WTC11 (cell line): ENCODE data around the gene PHKB. TPM values are rescaled to one million over a fixed set of nuclear protein-coding genes. Genes with fewer than 3 reads are reported as not detected.

Experiments used
- ATAC-seq: fragments of 200-7000 bp; cut with Tn5 transposase; 2 replicates; pipeline ENCODE4 v1.10.0; 2021; ENCODE audit warnings: mild to moderate bottlenecking, moderate library complexity
- CTCF ChIA-PET: fragments of 300-600 bp; sonication (Branson Sonifier 250); formaldehyde crosslinking; loops from one replicate; lab custom pipeline; 2021; ENCODE audit warnings: antibody characterized with exemption; lab: Charles Lee
- POLR2A ChIA-PET: fragments of 350-600 bp; sonication (Branson Sonifier 250); formaldehyde crosslinking; loops from one replicate; lab custom pipeline; 2021; ENCODE audit warnings: antibody characterized with exemption; lab: Charles Lee
- DNase-seq: peaks from one replicate; pipeline ENCODE4 v3.0.0; 2021; ENCODE audit warnings: low spot score
- H3K27ac Mint-ChIP-seq: 2 replicates; pipeline ENCODE4 v1.8.0; 2021; ENCODE audit warnings: mixed read lengths
- H3K27me3 Mint-ChIP-seq: 2 replicates; pipeline ENCODE4 v1.8.0; 2021; ENCODE audit warnings: low read depth, mild to moderate bottlenecking, moderate library complexity, mixed read lengths
- H3K36me3 Mint-ChIP-seq: 2 replicates; pipeline ENCODE4 v1.8.0; 2021; ENCODE audit warnings: mixed read lengths
- H3K4me1 Mint-ChIP-seq: 2 replicates; pipeline ENCODE4 v1.8.0; 2022; ENCODE audit warnings: mixed read lengths
- H3K4me3 Mint-ChIP-seq: 2 replicates; pipeline ENCODE4 v1.8.0; 2021; ENCODE audit warnings: mild to moderate bottlenecking, moderate library complexity, mixed read lengths
- H3K9me3 Mint-ChIP-seq: 2 replicates; pipeline ENCODE4 v1.8.0; 2021; ENCODE audit warnings: mixed read lengths
- AFF4 ChIP-seq: sonication (generic); formaldehyde crosslinking; IDR thresholded peaks from 2 replicates; pipeline ENCODE4 v1.8.1; 2023; ENCODE audit warnings: mild to moderate bottlenecking, missing genetic modification reagents, borderline replicate concordance
- ATF1 ChIP-seq: sonication (generic); formaldehyde crosslinking; IDR thresholded peaks from 2 replicates; pipeline ENCODE4 v1.8.1; 2023; ENCODE audit warnings: mild to moderate bottlenecking, moderate library complexity, missing genetic modification reagents
- ATF3 ChIP-seq: sonication (generic); formaldehyde crosslinking; conservative IDR thresholded peaks from 2 replicates; pipeline ENCODE4 v1.8.1; 2022; ENCODE audit warnings: mild to moderate bottlenecking, missing genetic modification reagents
- E2F1 ChIP-seq: sonication (generic); formaldehyde crosslinking; IDR thresholded peaks from 2 replicates; pipeline ENCODE4 v1.8.0; 2022; ENCODE audit warnings: mild to moderate bottlenecking, missing genetic modification reagents
- E2F4 ChIP-seq: sonication (generic); formaldehyde crosslinking; IDR thresholded peaks from 2 replicates; pipeline ENCODE4 v1.8.1; 2022; ENCODE audit warnings: low read depth, mild to moderate bottlenecking, moderate library complexity, missing genetic modification reagents, borderline replicate concordance
- ESRRA ChIP-seq: sonication (generic); formaldehyde crosslinking; IDR thresholded peaks from 2 replicates; pipeline ENCODE4 v1.8.1; 2022; ENCODE audit warnings: mild to moderate bottlenecking, missing genetic modification reagents, borderline replicate concordance
- FOXJ3 ChIP-seq: sonication (generic); formaldehyde crosslinking; IDR thresholded peaks from 2 replicates; pipeline ENCODE4 v1.9.0; 2021; ENCODE audit warnings: missing genetic modification reagents, mild to moderate bottlenecking, borderline replicate concordance
- GTF2I ChIP-seq: fragments of 250-450 bp; sonication (Bioruptor Pico); conservative IDR thresholded peaks from 2 replicates; pipeline ENCODE4 v1.4.0; 2021; ENCODE audit warnings: mild to moderate bottlenecking
- IRF2 ChIP-seq: sonication (generic); formaldehyde crosslinking; IDR thresholded peaks from 2 replicates; pipeline ENCODE4 v1.8.0; 2022; ENCODE audit warnings: low read depth, missing genetic modification reagents, borderline replicate concordance
- MAX ChIP-seq: sonication (generic); formaldehyde crosslinking; IDR thresholded peaks from 2 replicates; pipeline ENCODE4 v1.8.0; 2022; ENCODE audit warnings: mild to moderate bottlenecking, missing genetic modification reagents
- MYBL2 ChIP-seq: sonication (generic); formaldehyde crosslinking; IDR thresholded peaks from 2 replicates; pipeline ENCODE4 v1.8.1; 2023; ENCODE audit warnings: mild to moderate bottlenecking, moderate library complexity, missing genetic modification reagents
- NR1H2 ChIP-seq: sonication (generic); formaldehyde crosslinking; IDR thresholded peaks from 2 replicates; pipeline ENCODE4 v1.9.0; 2021; ENCODE audit warnings: mild to moderate bottlenecking, moderate library complexity, missing genetic modification reagents
- NR3C1 ChIP-seq: sonication (generic); formaldehyde crosslinking; conservative IDR thresholded peaks from 2 replicates; pipeline ENCODE4 v1.8.1; 2023; ENCODE audit warnings: low read depth, mild to moderate bottlenecking, missing genetic modification reagents
- OVOL2 ChIP-seq: fragments of 250-450 bp; sonication (Bioruptor Pico); IDR thresholded peaks from 2 replicates; pipeline ENCODE4 v1.9.0; 2021; ENCODE audit warnings: mild to moderate bottlenecking, borderline replicate concordance
- RELA ChIP-seq: sonication (generic); formaldehyde crosslinking; IDR thresholded peaks from 2 replicates; pipeline ENCODE4 v1.8.1; 2022; ENCODE audit warnings: missing genetic modification reagents, mild to moderate bottlenecking, borderline replicate concordance
- RORB ChIP-seq: fragments of 250-450 bp; sonication (Bioruptor Pico); IDR thresholded peaks from 2 replicates; pipeline ENCODE4 v1.9.0; 2021; ENCODE audit warnings: mild to moderate bottlenecking
- SMAD3 ChIP-seq: sonication (generic); formaldehyde crosslinking; IDR thresholded peaks from 2 replicates; pipeline ENCODE4 v1.8.0; 2022; ENCODE audit warnings: missing genetic modification reagents, mild to moderate bottlenecking, borderline replicate concordance
- TEAD1 ChIP-seq: sonication (generic); formaldehyde crosslinking; IDR thresholded peaks from 2 replicates; pipeline ENCODE4 v1.8.0; 2022; ENCODE audit warnings: mild to moderate bottlenecking, missing genetic modification reagents
- USF2 ChIP-seq: sonication (generic); formaldehyde crosslinking; IDR thresholded peaks from 2 replicates; pipeline ENCODE4 v1.8.1; 2023; ENCODE audit warnings: mild to moderate bottlenecking, missing genetic modification reagents, moderate library complexity
- ZMAT4 ChIP-seq: fragments of 250-450 bp; sonication (Bioruptor Pico); IDR thresholded peaks from 2 replicates; pipeline ENCODE4 v1.9.0; 2021; ENCODE audit warnings: mild to moderate bottlenecking
- ZNF281 ChIP-seq: sonication (generic); formaldehyde crosslinking; IDR thresholded peaks from 2 replicates; pipeline ENCODE4 v1.8.0; 2023; ENCODE audit warnings: mild to moderate bottlenecking, missing genetic modification reagents
- ZNF317 ChIP-seq: sonication (generic); formaldehyde crosslinking; IDR thresholded peaks from 2 replicates; pipeline ENCODE4 v1.8.1; 2023; ENCODE audit warnings: low read depth, mild to moderate bottlenecking, moderate library complexity, missing genetic modification reagents, borderline replicate concordance
- total RNA-seq: library from RNA; stranded (reverse); gene quantifications from 3 replicates; pipeline ENCODE4 v1.2.3, GENCODE V29; 2021

PHKB gene
- total RNA-seq, 1 experiment from 2014 or later: 43.9 TPM

- no peaks in the 10 kb centered on the region for H3K27me3 Mint-ChIP-seq
- ATAC-seq: no peak
- TF ChIP-seq ATF3: no peak
- no peak for TF ChIP-seq ZNF317 (CRISPR knock-in tag)
- no peak for TF ChIP-seq TEAD1 (CRISPR knock-in tag)
- no peak for TF ChIP-seq AFF4
- no peak for TF ChIP-seq OVOL2
- no peak for TF ChIP-seq MYBL2 (CRISPR knock-in tag)
- no peak for TF ChIP-seq NR1H2 (CRISPR knock-in tag)
- no peak for TF ChIP-seq ESRRA (CRISPR knock-in tag)
- ChIA-PET POLR2A (no interaction called here), CTCF (interaction anchor here (1.1 kb wide), 1 partner anchor 9 kb away, joined by 3 read pairs; the partner anchor contains the start of gene PHKB)
- no peaks in the 10 kb centered on the region for H3K36me3 Mint-ChIP-seq
- no peak overlapping the region for H3K4me3 Mint-ChIP-seq
- no peak for DNase-seq
- no peaks in the 10 kb centered on the region for H3K9me3 Mint-ChIP-seq
- H3K4me1 Mint-ChIP-seq: peaks cover 8% of the 10 kb centered on the region
- no peak overlapping the region for H3K27ac Mint-ChIP-seq
Measured at GRCh38 chr16:47470211-47470610, 9.1 kb downstream of the PHKB start.

- ChIA-PET POLR2A (no interaction called here), CTCF (interaction anchor here (1.1 kb wide), 1 partner anchor 10 kb away, joined by 3 read pairs; the partner anchor contains the start of gene PHKB)
- H3K27ac Mint-ChIP-seq: no peak overlapping the region
- H3K4me3 Mint-ChIP-seq: no peak overlapping the region
- DNase-seq (no peak), ATAC-seq (no peak)
- H3K9me3 Mint-ChIP-seq: no peaks in the 10 kb centered on the region
- no peaks in the 10 kb centered on the region for H3K27me3 Mint-ChIP-seq
- H3K4me1 Mint-ChIP-seq: peaks cover 8% of the 10 kb centered on the region
- no peaks in the 10 kb centered on the region for H3K36me3 Mint-ChIP-seq
- no peak for TF ChIP-seq ZNF281 (CRISPR knock-in tag)
- TF ChIP-seq GTF2I (CRISPR knock-in tag): no peak
- TF ChIP-seq TEAD1 (CRISPR knock-in tag): no peak
- no peak for TF ChIP-seq RELA (CRISPR knock-in tag)
- TF ChIP-seq E2F1 (CRISPR knock-in tag): no peak
- TF ChIP-seq E2F4 (CRISPR knock-in tag): no peak
- TF ChIP-seq SMAD3 (CRISPR knock-in tag): no peak
- no peak for TF ChIP-seq NR3C1 (CRISPR knock-in tag)
- no peak for TF ChIP-seq ZMAT4 (CRISPR knock-in tag)
- no peak for TF ChIP-seq IRF2
- no peak for TF ChIP-seq FOXJ3 (CRISPR knock-in tag)
- no peak for TF ChIP-seq ATF1 (CRISPR knock-in tag)
- TF ChIP-seq USF2 (CRISPR knock-in tag): no peak
- TF ChIP-seq RORB: no peak
- TF ChIP-seq MAX (CRISPR knock-in tag): no peak
- no peak for TF ChIP-seq ESRRA (CRISPR knock-in tag)
Measured at GRCh38 chr16:47470810-47471209, 9.7 kb downstream of the PHKB start.
